Stomach (tissue), 4 donors: Measurements from ENCODE around the gene THSD4.

Source experiments
- POLR2A ChIP-seq, 4 donors: fragments of 450-650 bp; IDR thresholded peaks; one replicate each; pipeline ENCODE4 v1.6.1; 2016; ENCODE audit warnings: antibody characterized with exemption in 4 of 4, control low read depth in 2 of 4, mild to moderate bottlenecking in 1 of 4, moderate library complexity in 1 of 4
- POLR2AphosphoS5 ChIP-seq, 3 donors: sonication (generic); formaldehyde crosslinking; IDR thresholded peaks; one replicate each; pipeline ENCODE4 v1.6.1; 2016; ENCODE audit warnings: antibody characterized with exemption in 3 of 3
- TF ChIP-seq, protein P1 (sequence below), 7 experiments: fragments of 450-650 bp in 4 of 7; fragments of 200-600 bp in 3 of 7; sonication (generic) in 3 of 7; IDR thresholded peaks; one replicate each; pipeline ENCODE4 v1.5.1; 2016 to 2019; ENCODE audit warnings: antibody characterized with exemption in 7 of 7, control low read depth in 2 of 7, mild to moderate bottlenecking in 1 of 7

- TF ChIP-seq POLR2A (IDR thresholded peaks at IDR 0.05) (no peak), POLR2AphosphoS5 (IDR thresholded peaks at IDR 0.05) (no peak)
- TF ChIP-seq, protein P1, sequence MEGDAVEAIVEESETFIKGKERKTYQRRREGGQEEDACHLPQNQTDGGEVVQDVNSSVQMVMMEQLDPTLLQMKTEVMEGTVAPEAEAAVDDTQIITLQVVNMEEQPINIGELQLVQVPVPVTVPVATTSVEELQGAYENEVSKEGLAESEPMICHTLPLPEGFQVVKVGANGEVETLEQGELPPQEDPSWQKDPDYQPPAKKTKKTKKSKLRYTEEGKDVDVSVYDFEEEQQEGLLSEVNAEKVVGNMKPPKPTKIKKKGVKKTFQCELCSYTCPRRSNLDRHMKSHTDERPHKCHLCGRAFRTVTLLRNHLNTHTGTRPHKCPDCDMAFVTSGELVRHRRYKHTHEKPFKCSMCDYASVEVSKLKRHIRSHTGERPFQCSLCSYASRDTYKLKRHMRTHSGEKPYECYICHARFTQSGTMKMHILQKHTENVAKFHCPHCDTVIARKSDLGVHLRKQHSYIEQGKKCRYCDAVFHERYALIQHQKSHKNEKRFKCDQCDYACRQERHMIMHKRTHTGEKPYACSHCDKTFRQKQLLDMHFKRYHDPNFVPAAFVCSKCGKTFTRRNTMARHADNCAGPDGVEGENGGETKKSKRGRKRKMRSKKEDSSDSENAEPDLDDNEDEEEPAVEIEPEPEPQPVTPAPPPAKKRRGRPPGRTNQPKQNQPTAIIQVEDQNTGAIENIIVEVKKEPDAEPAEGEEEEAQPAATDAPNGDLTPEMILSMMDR (IDR thresholded peaks at IDR 0.05): no peak
Measured at GRCh38 chr15:71092056-71092600, 23.1 kb upstream of the THSD4 start.
